RKO (cell line): ENCODE results near the gene MYORG.

ENCODE experiments used
- DNase-seq: peaks from one replicate; pipeline ENCODE4 v3.0.0-alpha.2; 2016; ENCODE audit warnings: low spot score

Gene MYORG

GRCh38 chr9:34332076-34332964 lies 44.4 kb downstream of the MYORG start:
- DNase-seq: peak; percentile 68

GRCh38 chr9:34331196-34331595 lies 45.5 kb downstream of the MYORG start:
- no peak for DNase-seq

GRCh38 chr9:34328987-34329832 lies 47.5 kb downstream of the MYORG start, which contains the start of the genes KIF24 and NUDT2:
KIF24 (minus strand) TSS chr9:34329268; CDS start chr9:34311346, 17,922 bp downstream.
NUDT2 (plus strand) TSS chr9:34329569; CDS start chr9:34339040, 9,471 bp downstream.
- peak; percentile 100 for DNase-seq

- peak; percentile 67 for DNase-seq
These were observed 48.2 kb downstream of the MYORG start for GRCh38 chr9:34328500-34328986.

GRCh38 chr9:34326690-34327089 lies 50.0 kb downstream of the MYORG start:
- no peak for DNase-seq

- DNase-seq: no peak
These were observed 53.7 kb downstream of the MYORG start for GRCh38 chr9:34322899-34323591.

GRCh38 chr9:34321451-34321850 lies 55.2 kb downstream of the MYORG start:
- no peak for DNase-seq

- no peak for DNase-seq
These were observed 58.4 kb downstream of the MYORG start for GRCh38 chr9:34318163-34318790.

GRCh38 chr9:34317436-34317835 lies 59.3 kb downstream of the MYORG start:
- DNase-seq: no peak
